GM12878 (cell line): ENCODE measurements around the gene INSIG2. TPM values are rescaled to one million over a fixed set of nuclear protein-coding genes. Genes with fewer than 3 reads are reported as not detected.

ENCODE experiments used
- ATAC-seq: fragments of 200-7000 bp; cut with Tn5 transposase; 3 replicates; pipeline ENCODE4 v1.9.1; 2020; ENCODE audit warnings: mild to moderate bottlenecking, moderate library complexity
- BruUV-seq: library from RNA; stranded (reverse); fragments of 400-500 nt; replicated peaks from 2 replicates; lab custom pipeline; 2021; lab: Mats Ljungman, UMichigan
- CTCF ChIA-PET: fragments of 300-600 bp; sonication (Branson Sonifier 250); formaldehyde crosslinking; extraction: SDS; loops from one replicate; lab custom pipeline; 2021; ENCODE audit warnings: inconsistent platforms; lab: Yijun Ruan, JAX
- POLR2A ChIA-PET: fragments of 350-600 bp; formaldehyde crosslinking; extraction: SDS; loops from one replicate; lab custom pipeline; 2021; ENCODE audit warnings: inconsistent platforms; lab: Charles Lee
- RAD21 ChIA-PET: fragments of 300-600 bp; sonication (Branson Sonifier 250); formaldehyde crosslinking; loops from one replicate; lab custom pipeline; 2023; ENCODE audit warnings: antibody characterized with exemption; ENCODE audit not compliant: unreplicated experiment; lab: Charles Lee
- SMC1A ChIA-PET: fragments of 300-600 bp; sonication (Branson Sonifier 250); formaldehyde crosslinking; loops from one replicate; lab custom pipeline; 2023; ENCODE audit not compliant: unreplicated experiment, uncharacterized antibody; lab: Charles Lee
- DNase-seq: peaks from one replicate; pipeline ENCODE4 v3.0.0-alpha.2; 2011; ENCODE audit warnings: low read depth, low spot score
- FAIRE-seq: peaks from 3 replicates; lab custom pipeline; 2011; peaks lifted over from hg19 to GRCh38; lab: Jason Lieb, UNC
- H2AFZ ChIP-seq: 2 replicates; pipeline ENCODE4 v1.6.0; 2011; ENCODE audit warnings: low read depth, low read length, control low read depth; ENCODE audit not compliant: control insufficient read depth
- H3K27ac ChIP-seq: 2 replicates; pipeline ENCODE4 v1.5.1; 2011; ENCODE audit warnings: control low read depth; ENCODE audit not compliant: control insufficient read depth, insufficient read depth
- H3K27me3 ChIP-seq, 2 experiments: replicated peaks in 1 of 2; 2 replicates each; pipeline versions ENCODE4 v1.6.0 to v1.6.1; 2011; ENCODE audit warnings: low read length in 1 of 2; ENCODE audit not compliant: control insufficient read depth in 2 of 2, insufficient read depth in 2 of 2
- H3K36me3 ChIP-seq, 2 experiments: 2 replicates each; pipeline ENCODE4 v1.5.1; 2011; ENCODE audit warnings: low read length in 1 of 2; ENCODE audit not compliant: control insufficient read depth in 2 of 2, insufficient read depth in 2 of 2
- H3K4me1 ChIP-seq: 2 replicates; pipeline ENCODE4 v1.6.1; 2011; ENCODE audit warnings: mild to moderate bottlenecking, low read length, moderate library complexity, mixed read lengths; ENCODE audit not compliant: control insufficient read depth, insufficient read depth
- H3K4me2 ChIP-seq: 2 replicates; pipeline ENCODE4 v1.6.0; 2011; ENCODE audit warnings: control low read depth; ENCODE audit not compliant: control insufficient read depth, insufficient read depth
- H3K4me3 ChIP-seq: fragments of 200-600 bp; sonication (generic); 2 replicates; pipeline ENCODE4 v1.5.1; 2016
- H3K79me2 ChIP-seq: 2 replicates; pipeline ENCODE4 v1.6.0; 2011; ENCODE audit warnings: low read length; ENCODE audit not compliant: control insufficient read depth, insufficient read depth
- H3K9ac ChIP-seq: 2 replicates; pipeline ENCODE4 v1.8.0; 2011; ENCODE audit warnings: low read length, control low read depth, mixed read lengths; ENCODE audit not compliant: control insufficient read depth, insufficient read depth
- H3K9me3 ChIP-seq: replicated peaks from 3 replicates; pipeline ENCODE4 v1.5.1; 2011; ENCODE audit warnings: mild to moderate bottlenecking, low read length; ENCODE audit not compliant: control insufficient read depth, insufficient read depth
- H4K20me1 ChIP-seq: 2 replicates; pipeline ENCODE4 v1.6.0; 2011; ENCODE audit not compliant: control insufficient read depth, insufficient read depth
- BACH1 ChIP-seq: fragments of 450-650 bp; IDR thresholded peaks from 2 replicates; pipeline ENCODE4 v1.6.1; 2017; ENCODE audit warnings: mild to moderate bottlenecking, borderline replicate concordance
- BMI1 ChIP-seq: fragments of 450-650 bp; IDR thresholded peaks from 2 replicates; pipeline ENCODE4 v1.6.1; 2016; ENCODE audit warnings: mild to moderate bottlenecking, moderate library complexity, borderline replicate concordance
- BRCA1 ChIP-seq: IDR thresholded peaks from 2 replicates; pipeline ENCODE4 v1.6.1; 2011; ENCODE audit warnings: low read depth, low read length, improper control_type of control experiment
- CBFB ChIP-seq: IDR thresholded peaks from 2 replicates; pipeline ENCODE4 v1.6.1; 2016; ENCODE audit warnings: antibody characterized with exemption, low read depth
- CREM ChIP-seq: IDR thresholded peaks from 2 replicates; pipeline ENCODE4 v1.6.1; 2014; ENCODE audit warnings: antibody characterized with exemption, low read depth
- FOXM1 ChIP-seq: IDR thresholded peaks from 2 replicates; pipeline ENCODE4 v1.6.1; 2012; ENCODE audit warnings: low read depth, mild to moderate bottlenecking, inconsistent platforms, low read length, moderate library complexity
- HCFC1 ChIP-seq: fragments of 150-350 bp; IDR thresholded peaks from 2 replicates; pipeline ENCODE4 v1.6.1; 2014; ENCODE audit warnings: low read length
- SMC3 ChIP-seq: IDR thresholded peaks from 2 replicates; pipeline ENCODE4 v1.6.1; 2011; ENCODE audit warnings: low read length, improper control_type of control experiment, borderline replicate concordance
- SRF ChIP-seq, 2 experiments: IDR thresholded peaks; 2 replicates each; pipeline ENCODE4 v1.6.1; 2011; ENCODE audit warnings: low read depth in 2 of 2, low read length in 2 of 2, mild to moderate bottlenecking in 1 of 2, moderate library complexity in 1 of 2
- WGBS: methylation state at CpG from one replicate; pipeline ENCODE4 v1.1.6; 2016; ENCODE audit warnings: low lambda C conversion rate; ENCODE audit not compliant: insufficient replicate concordance, insufficient coverage; ENCODE audit errors: missing lambda C conversion rate; 5-methylcytosine and 5-hydroxymethylcytosine counted together
- in situ Hi-C: fragments of 300-500 bp; cut with MboI; formaldehyde crosslinking; loops from 9 replicates; pipeline ENCODE4 v1.14.3; 2018; ENCODE audit warnings: mixed read lengths
- intact Hi-C: fragments of 100-400 bp; cut with micrococcal nuclease; formaldehyde crosslinking; loops from one replicate; pipeline ENCODE4 v1.14.2; 2022; ENCODE audit not compliant: unreplicated experiment
- polyA plus RNA-seq, 11 experiments: library from polyadenylated mRNA; depleted of rRNA in 4 of 11; unstranded in 6 of 11; stranded (reverse) in 5 of 11; fragments of >200 nt; fragmentation: Nextera tagmentation in 4 of 11; fragmentation: Illumina TruSeq in 1 of 11; extraction: Ambion mirVana in 4 of 11; extraction: Trizol in 1 of 11; gene quantifications; 1 replicate in 1 of 11; 2 replicates in 10 of 11; pipeline versions ENCODE4 v1.2.1 to v1.2.3, GENCODE V29; 2011 to 2016; ENCODE audit warnings: inconsistent platforms in 2 of 11, missing spikeins in 2 of 11, low read depth in 1 of 11
- total RNA-seq, 4 experiments: library from RNA; depleted of rRNA in 3 of 4; stranded (reverse); fragments of >200 nt in 3 of 4; fragmentation: Illumina TruSeq in 1 of 4; extraction: Trizol in 1 of 4; gene quantifications; 2 replicates each; pipeline versions ENCODE4 v1.2.1 to v1.2.3, GENCODE V29; 2013 to 2021
- TF ChIP-seq, protein P1 (sequence below): IDR thresholded peaks from 2 replicates; pipeline ENCODE4 v1.6.1; 2012; ENCODE audit warnings: low read length, inconsistent platforms
- TF ChIP-seq, protein P2 (sequence below): fragments of 450-650 bp; IDR thresholded peaks from 2 replicates; pipeline ENCODE4 v1.6.1; 2017; ENCODE audit warnings: mild to moderate bottlenecking
- TF ChIP-seq, protein P3 (sequence below): fragments of 450-650 bp; IDR thresholded peaks from 2 replicates; pipeline ENCODE4 v1.6.1; 2017; ENCODE audit warnings: borderline replicate concordance
- TF ChIP-seq, protein P4 (sequence below): fragments of 450-650 bp; IDR thresholded peaks from 2 replicates; pipeline ENCODE4 v1.6.1; 2016; ENCODE audit warnings: mild to moderate bottlenecking

Gene INSIG2
- total and polyA plus RNA-seq, 10 of the 15 experiments (the other 5 are each of a cell fraction or from before 2014, with no cell fraction given) = 4.9 to 92.7 (median 12.0) TPM

DNA sequence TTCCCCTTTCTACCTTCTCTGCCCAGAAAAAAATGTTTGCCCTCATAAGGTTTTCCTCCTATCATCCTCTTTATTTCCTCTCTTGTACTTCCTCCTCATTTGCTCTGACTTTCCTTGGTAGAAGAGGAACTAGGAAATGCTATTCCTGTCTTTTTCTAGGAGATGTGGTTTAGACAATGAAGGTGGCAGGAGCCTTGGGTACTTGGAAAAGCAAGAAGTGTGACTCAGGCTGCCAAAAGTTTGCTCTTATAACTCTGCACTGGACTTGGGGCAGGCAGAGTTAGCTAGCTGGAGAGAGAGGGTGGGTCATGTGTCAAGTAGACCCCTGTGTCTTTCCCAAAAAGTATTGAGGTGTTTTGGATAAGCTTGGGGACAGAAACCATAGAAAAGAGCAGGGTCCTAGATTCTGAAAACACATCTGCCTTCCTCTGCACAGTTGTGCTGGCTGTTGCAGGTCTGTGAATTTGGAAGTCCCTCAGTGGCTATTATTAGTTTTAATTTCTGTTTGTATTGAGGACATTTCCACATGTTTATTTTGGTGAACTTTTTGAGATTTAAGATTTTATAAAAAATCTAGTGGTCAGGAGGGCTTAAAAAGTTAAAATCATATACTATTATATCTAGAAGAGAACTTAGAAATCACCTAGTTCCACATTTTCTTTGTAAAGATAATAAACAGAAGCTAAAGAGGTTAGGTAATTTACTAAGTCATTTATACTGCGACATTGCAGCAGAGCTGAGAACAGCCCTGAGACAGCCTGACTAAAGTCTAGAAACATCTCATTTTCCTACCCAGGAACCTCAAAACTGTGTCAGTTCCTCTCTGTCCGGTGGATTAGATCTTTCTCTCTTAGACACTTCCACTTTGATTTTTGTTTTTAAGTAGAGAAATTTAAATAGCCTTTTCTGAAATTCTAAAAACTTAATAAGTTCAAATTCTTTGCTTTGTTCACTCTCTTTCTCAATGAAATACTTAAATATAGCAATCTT is 16.0 kb downstream of the INSIG2 start (continued):
- TF ChIP-seq, protein P1, sequence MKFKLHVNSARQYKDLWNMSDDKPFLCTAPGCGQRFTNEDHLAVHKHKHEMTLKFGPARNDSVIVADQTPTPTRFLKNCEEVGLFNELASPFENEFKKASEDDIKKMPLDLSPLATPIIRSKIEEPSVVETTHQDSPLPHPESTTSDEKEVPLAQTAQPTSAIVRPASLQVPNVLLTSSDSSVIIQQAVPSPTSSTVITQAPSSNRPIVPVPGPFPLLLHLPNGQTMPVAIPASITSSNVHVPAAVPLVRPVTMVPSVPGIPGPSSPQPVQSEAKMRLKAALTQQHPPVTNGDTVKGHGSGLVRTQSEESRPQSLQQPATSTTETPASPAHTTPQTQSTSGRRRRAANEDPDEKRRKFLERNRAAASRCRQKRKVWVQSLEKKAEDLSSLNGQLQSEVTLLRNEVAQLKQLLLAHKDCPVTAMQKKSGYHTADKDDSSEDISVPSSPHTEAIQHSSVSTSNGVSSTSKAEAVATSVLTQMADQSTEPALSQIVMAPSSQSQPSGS = peak; percentile 77
- no peak for TF ChIP-seq BRCA1
- no peak for TF ChIP-seq SRF (IDR thresholded peaks at IDR 0.05; ENCODE audit: low read depth in 2 of 2, low read length in 2 of 2)
- TF ChIP-seq CREM = peak; percentile 60; the same call in 1 of the 2 replicates
- TF ChIP-seq CBFB = no peak
- TF ChIP-seq, protein P2, sequence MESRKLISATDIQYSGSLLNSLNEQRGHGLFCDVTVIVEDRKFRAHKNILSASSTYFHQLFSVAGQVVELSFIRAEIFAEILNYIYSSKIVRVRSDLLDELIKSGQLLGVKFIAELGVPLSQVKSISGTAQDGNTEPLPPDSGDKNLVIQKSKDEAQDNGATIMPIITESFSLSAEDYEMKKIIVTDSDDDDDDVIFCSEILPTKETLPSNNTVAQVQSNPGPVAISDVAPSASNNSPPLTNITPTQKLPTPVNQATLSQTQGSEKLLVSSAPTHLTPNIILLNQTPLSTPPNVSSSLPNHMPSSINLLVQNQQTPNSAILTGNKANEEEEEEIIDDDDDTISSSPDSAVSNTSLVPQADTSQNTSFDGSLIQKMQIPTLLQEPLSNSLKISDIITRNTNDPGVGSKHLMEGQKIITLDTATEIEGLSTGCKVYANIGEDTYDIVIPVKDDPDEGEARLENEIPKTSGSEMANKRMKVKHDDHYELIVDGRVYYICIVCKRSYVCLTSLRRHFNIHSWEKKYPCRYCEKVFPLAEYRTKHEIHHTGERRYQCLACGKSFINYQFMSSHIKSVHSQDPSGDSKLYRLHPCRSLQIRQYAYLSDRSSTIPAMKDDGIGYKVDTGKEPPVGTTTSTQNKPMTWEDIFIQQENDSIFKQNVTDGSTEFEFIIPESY = no peak

DNA sequence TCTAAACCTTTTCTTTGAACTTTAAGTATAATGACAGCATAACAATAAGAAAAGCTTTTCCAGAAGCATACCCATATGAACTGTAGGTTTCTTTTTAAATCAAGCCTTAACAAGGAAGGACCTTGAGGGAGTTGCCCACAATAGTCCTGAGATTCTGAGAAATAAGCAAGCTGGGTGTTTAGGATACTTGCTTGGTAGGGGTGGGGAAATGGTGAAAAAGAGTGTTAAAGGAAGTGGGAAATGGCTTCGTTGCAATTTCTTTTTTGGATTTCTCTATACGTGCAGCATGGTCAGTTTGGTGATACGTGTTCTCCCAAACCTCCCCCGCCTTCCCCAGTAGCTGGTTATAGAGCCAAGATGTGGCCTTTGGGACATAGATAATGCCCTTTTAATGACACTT is 17.2 kb downstream of the INSIG2 start:
- in situ Hi-C loops = no loop called here
- ChIA-PET CTCF (interaction anchor here (0.7 to 1.6 kb wide), 3 partner anchors 18 to 59 kb away, joined by 3 to 7 read pairs (median 5); no protein-coding TSS in a partner anchor), POLR2A (interaction anchor here (1.0 to 3.6 kb wide), 3 partner anchors 8 to 41 kb away, joined by 3 to 24 read pairs (median 7); partner anchors contain the start of gene INSIG2), SMC1A (interaction anchor here (0.7 to 2.7 kb wide), 6 partner anchors 9 to 26 kb away, joined by 3 to 15 read pairs (median 4); no protein-coding TSS in a partner anchor), RAD21 (interaction anchor here (1.8 kb wide), 1 partner anchor 18 kb away, joined by 6 read pairs; no protein-coding TSS in a partner anchor)
- Histone ChIP-seq H3K4me2 (peak overlapping the region; percentile 17; the same call in 1 of the 2 replicates), H3K4me1 (peaks cover 20% of the 10 kb centered on the region), H3K27me3 (no peaks in the 10 kb centered on the region), H2AFZ (no peak overlapping the region), H3K4me3 (no peak overlapping the region), H3K36me3 (peaks cover 0 to 11% of the 10 kb centered on the region in 2 experiments; a peak in 2 of 4 replicates), H3K9me3 (no peaks in the 10 kb centered on the region), H4K20me1 (no peaks in the 10 kb centered on the region), H3K9ac (no peak overlapping the region), H3K79me2 (peaks cover 2% of the 10 kb centered on the region; the same call in 1 of the 2 replicates), H3K27ac (peak overlapping the region; percentile 18; the same call in 1 of the 2 replicates)
- DNase-seq (no peak), FAIRE-seq (no peak), ATAC-seq (no peak)
- BruUV-seq = no TSS peak
- intact Hi-C loops = loop anchor here (2.0 kb wide), 1 partner anchor 17 kb away; the partner anchor contains the start of gene INSIG2
- WGBS = 48% methylated on average over 4 of the region's 4 CpGs
- TF ChIP-seq BACH1 (no peak), FOXM1 (no peak), HCFC1 (no peak), SMC3 (no peak), BMI1 (no peak)
- TF ChIP-seq, protein P3, sequence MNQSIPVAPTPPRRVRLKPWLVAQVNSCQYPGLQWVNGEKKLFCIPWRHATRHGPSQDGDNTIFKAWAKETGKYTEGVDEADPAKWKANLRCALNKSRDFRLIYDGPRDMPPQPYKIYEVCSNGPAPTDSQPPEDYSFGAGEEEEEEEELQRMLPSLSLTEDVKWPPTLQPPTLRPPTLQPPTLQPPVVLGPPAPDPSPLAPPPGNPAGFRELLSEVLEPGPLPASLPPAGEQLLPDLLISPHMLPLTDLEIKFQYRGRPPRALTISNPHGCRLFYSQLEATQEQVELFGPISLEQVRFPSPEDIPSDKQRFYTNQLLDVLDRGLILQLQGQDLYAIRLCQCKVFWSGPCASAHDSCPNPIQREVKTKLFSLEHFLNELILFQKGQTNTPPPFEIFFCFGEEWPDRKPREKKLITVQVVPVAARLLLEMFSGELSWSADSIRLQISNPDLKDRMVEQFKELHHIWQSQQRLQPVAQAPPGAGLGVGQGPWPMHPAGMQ = no peak
- TF ChIP-seq, protein P4, sequence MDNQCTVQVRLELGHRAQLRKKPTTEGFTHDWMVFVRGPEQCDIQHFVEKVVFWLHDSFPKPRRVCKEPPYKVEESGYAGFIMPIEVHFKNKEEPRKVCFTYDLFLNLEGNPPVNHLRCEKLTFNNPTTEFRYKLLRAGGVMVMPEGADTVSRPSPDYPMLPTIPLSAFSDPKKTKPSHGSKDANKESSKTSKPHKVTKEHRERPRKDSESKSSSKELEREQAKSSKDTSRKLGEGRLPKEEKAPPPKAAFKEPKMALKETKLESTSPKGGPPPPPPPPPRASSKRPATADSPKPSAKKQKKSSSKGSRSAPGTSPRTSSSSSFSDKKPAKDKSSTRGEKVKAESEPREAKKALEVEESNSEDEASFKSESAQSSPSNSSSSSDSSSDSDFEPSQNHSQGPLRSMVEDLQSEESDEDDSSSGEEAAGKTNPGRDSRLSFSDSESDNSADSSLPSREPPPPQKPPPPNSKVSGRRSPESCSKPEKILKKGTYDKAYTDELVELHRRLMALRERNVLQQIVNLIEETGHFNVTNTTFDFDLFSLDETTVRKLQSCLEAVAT = no peak
